Measurements from ENCODE around the gene ATAD3B.
A peak's percentile ranks its signal among the peaks of the same experiment; 100 is the strongest.
"Not testable (repeated sequence)": the region's sequence is repeated elsewhere in the genome, so short reads cannot be mapped to it uniquely, and the experiment has no call there.

Gene ATAD3B

GRCh38 chr1:1476011-1476410, 4.4 kb downstream of the ATAD3B start:
- H3K14ac ChIP-seq (ENCODE audit: low read length in 2 of 2); H2AFZ ChIP-seq (ENCODE audit: low read depth, low read length); H2BK12ac ChIP-seq (ENCODE audit: low read length in 2 of 2); H3K27me3 ChIP-seq (ENCODE audit: control insufficient read depth in 1 of 2, insufficient read depth in 1 of 2, low read length in 2 of 2); H3K4me2 ChIP-seq (ENCODE audit: low read length, poor library complexity, severe bottlenecking); H3K9ac ChIP-seq (ENCODE audit: low read length); H2BK120ac ChIP-seq (ENCODE audit: low read depth, low read length); H3K4ac ChIP-seq (ENCODE audit: low read depth in 1 of 2, low read length in 2 of 2); H4K91ac ChIP-seq (ENCODE audit: low read length); DNase-seq; H3K4me3 ChIP-seq (ENCODE audit: insufficient read depth in 1 of 2, low read depth in 1 of 2, low read length in 2 of 2); H2BK15ac ChIP-seq (ENCODE audit: low read depth, poor library complexity, severe bottlenecking); H3K18ac ChIP-seq (ENCODE audit: low read depth in 1 of 2, low read length in 2 of 2); H2AK5ac ChIP-seq (ENCODE audit: low read length, severe bottlenecking); H4K8ac ChIP-seq (ENCODE audit: low read length); H3K9me3 ChIP-seq (ENCODE audit: control insufficient read depth, low read length); H2BK5ac ChIP-seq (ENCODE audit: low read depth, low read length, poor library complexity, severe bottlenecking); H3K23ac ChIP-seq (ENCODE audit: low read length in 2 of 2); H3K27ac ChIP-seq (ENCODE audit: low read length, poor library complexity, severe bottlenecking): not testable (repeated sequence)
- 100% methylated on average over 12 of the region's 17 CpGs for WGBS
- Histone ChIP-seq H3K4me1 (ENCODE audit: control insufficient read depth, insufficient read depth, low read depth, low read length) (peaks cover 13% of the 10 kb centered on the region), H3K36me3 (ENCODE audit: control insufficient read depth in 1 of 2, insufficient read depth in 2 of 2, low read depth in 1 of 2, low read length in 2 of 2) (peaks cover 28 to 52% of the 10 kb centered on the region in 2 experiments), H3K79me1 (replicated peaks; ENCODE audit: low read length, poor library complexity, severe bottlenecking) (peaks cover 18% of the 10 kb centered on the region)

- Histone ChIP-seq H3K4ac (ENCODE audit: low read depth in 1 of 2, low read length in 2 of 2) (no peak overlapping the region), H4K8ac (ENCODE audit: low read length) (peak overlapping the region; percentile 85), H3K18ac (ENCODE audit: low read depth in 1 of 2, low read length in 2 of 2) (no peak overlapping the region), H2BK5ac (ENCODE audit: low read depth, low read length, poor library complexity, severe bottlenecking) (no peak overlapping the region), H3K14ac (ENCODE audit: low read length in 2 of 2) (no peak overlapping the region), H3K4me1 (ENCODE audit: control insufficient read depth, insufficient read depth, low read depth, low read length) (peaks cover 13% of the 10 kb centered on the region), H4K91ac (ENCODE audit: low read length) (no peak overlapping the region), H2BK120ac (ENCODE audit: low read depth, low read length) (no peak overlapping the region), H3K4me3 (ENCODE audit: insufficient read depth in 1 of 2, low read depth in 1 of 2, low read length in 2 of 2) (no peak overlapping the region), H2BK12ac (ENCODE audit: low read length in 2 of 2) (no peak overlapping the region), H3K9ac (ENCODE audit: low read length) (no peak overlapping the region), H3K9me3 (ENCODE audit: control insufficient read depth, low read length) (no peaks in the 10 kb centered on the region), H3K4me2 (ENCODE audit: low read length, poor library complexity, severe bottlenecking) (no peak overlapping the region), H2AFZ (ENCODE audit: low read depth, low read length) (no peak overlapping the region), H3K27me3 (ENCODE audit: control insufficient read depth in 1 of 2, insufficient read depth in 1 of 2, low read length in 2 of 2) (no peaks in the 10 kb centered on the region), H3K79me1 (replicated peaks; ENCODE audit: low read length, poor library complexity, severe bottlenecking) (peaks cover 20% of the 10 kb centered on the region), H3K27ac (ENCODE audit: low read length, poor library complexity, severe bottlenecking) (no peak overlapping the region), H2AK5ac (ENCODE audit: low read length, severe bottlenecking) (no peak overlapping the region), H3K23ac (ENCODE audit: low read length in 2 of 2) (no peak overlapping the region), H3K36me3 (ENCODE audit: control insufficient read depth in 1 of 2, insufficient read depth in 2 of 2, low read depth in 1 of 2, low read length in 2 of 2) (peaks cover 28 to 58% of the 10 kb centered on the region in 2 experiments), H2BK15ac (ENCODE audit: low read depth, poor library complexity, severe bottlenecking) (no peak overlapping the region)
- DNase-seq: no peak
- WGBS: 95% methylated on average over 17 of the region's 22 CpGs
Measured at GRCh38 chr1:1477206-1477605, 5.6 kb downstream of the ATAD3B start.

GRCh38 chr1:1479547-1480487, 8.3 kb downstream of the ATAD3B start:
- no peak overlapping the region for H2BK12ac ChIP-seq (ENCODE audit: low read length in 2 of 2)
- no peaks in the 10 kb centered on the region for H3K27me3 ChIP-seq (ENCODE audit: control insufficient read depth in 1 of 2, insufficient read depth in 1 of 2, low read length in 2 of 2)
- H3K79me1 ChIP-seq (replicated peaks; ENCODE audit: low read length, poor library complexity, severe bottlenecking): peaks cover 34% of the 10 kb centered on the region
- no peak overlapping the region for H2BK15ac ChIP-seq (ENCODE audit: low read depth, poor library complexity, severe bottlenecking)
- no peaks in the 10 kb centered on the region for H3K9me3 ChIP-seq (ENCODE audit: control insufficient read depth, low read length)
- WGBS: 99% methylated on average over 41 of the region's 42 CpGs
- H4K8ac ChIP-seq (ENCODE audit: low read length): no peak overlapping the region
- no peak for DNase-seq
- H2BK5ac ChIP-seq (ENCODE audit: low read depth, low read length, poor library complexity, severe bottlenecking): no peak overlapping the region
- H2AK5ac ChIP-seq (ENCODE audit: low read length, severe bottlenecking): no peak overlapping the region
- H3K4ac ChIP-seq (ENCODE audit: low read depth in 1 of 2, low read length in 2 of 2): no peak overlapping the region
- peak overlapping the region in 1 of 2 experiments; percentile 15 for H3K4me3 ChIP-seq (ENCODE audit: insufficient read depth in 1 of 2, low read depth in 1 of 2, low read length in 2 of 2)
- peak overlapping the region; percentile 47 for H4K91ac ChIP-seq (ENCODE audit: low read length)
- no peak overlapping the region for H3K23ac ChIP-seq (ENCODE audit: low read length in 2 of 2)
- no peak overlapping the region for H3K14ac ChIP-seq (ENCODE audit: low read length in 2 of 2)
- no peak overlapping the region for H2BK120ac ChIP-seq (ENCODE audit: low read depth, low read length)
- H3K27ac ChIP-seq (ENCODE audit: low read length, poor library complexity, severe bottlenecking): no peak overlapping the region
- no peak overlapping the region for H2AFZ ChIP-seq (ENCODE audit: low read depth, low read length)
- H3K9ac ChIP-seq (ENCODE audit: low read length): no peak overlapping the region
- no peak overlapping the region for H3K4me2 ChIP-seq (ENCODE audit: low read length, poor library complexity, severe bottlenecking)
- H3K4me1 ChIP-seq (ENCODE audit: control insufficient read depth, insufficient read depth, low read depth, low read length): peaks cover 4% of the 10 kb centered on the region
- H3K36me3 ChIP-seq (ENCODE audit: control insufficient read depth in 1 of 2, insufficient read depth in 2 of 2, low read depth in 1 of 2, low read length in 2 of 2): peaks cover 51 to 75% of the 10 kb centered on the region in 2 experiments
- no peak overlapping the region for H3K18ac ChIP-seq (ENCODE audit: low read depth in 1 of 2, low read length in 2 of 2)

GRCh38 chr1:1480488-1480867, 8.9 kb downstream of the ATAD3B start:
- H2AFZ ChIP-seq (ENCODE audit: low read depth, low read length); H3K9ac ChIP-seq (ENCODE audit: low read length); H4K8ac ChIP-seq (ENCODE audit: low read length): not testable (repeated sequence)

More at GRCh38 chr1:1480488-1480867, 8.9 kb downstream of the ATAD3B start:
- not testable (repeated sequence) for H3K27ac ChIP-seq (ENCODE audit: low read length, poor library complexity, severe bottlenecking); H3K4me2 ChIP-seq (ENCODE audit: low read length, poor library complexity, severe bottlenecking); H2BK120ac ChIP-seq (ENCODE audit: low read depth, low read length); H3K4me1 ChIP-seq (ENCODE audit: control insufficient read depth, insufficient read depth, low read depth, low read length); DNase-seq; H3K27me3 ChIP-seq (ENCODE audit: control insufficient read depth in 1 of 2, insufficient read depth in 1 of 2, low read length in 2 of 2); H4K91ac ChIP-seq (ENCODE audit: low read length); H3K23ac ChIP-seq (ENCODE audit: low read length in 2 of 2); H2AK5ac ChIP-seq (ENCODE audit: low read length, severe bottlenecking); H3K4ac ChIP-seq (ENCODE audit: low read depth in 1 of 2, low read length in 2 of 2); H3K4me3 ChIP-seq (ENCODE audit: insufficient read depth in 1 of 2, low read depth in 1 of 2, low read length in 2 of 2); H2BK5ac ChIP-seq (ENCODE audit: low read depth, low read length, poor library complexity, severe bottlenecking); H3K9me3 ChIP-seq (ENCODE audit: control insufficient read depth, low read length); H3K14ac ChIP-seq (ENCODE audit: low read length in 2 of 2); H2BK15ac ChIP-seq (ENCODE audit: low read depth, poor library complexity, severe bottlenecking); H2BK12ac ChIP-seq (ENCODE audit: low read length in 2 of 2); H3K18ac ChIP-seq (ENCODE audit: low read depth in 1 of 2, low read length in 2 of 2)
- H3K79me1 ChIP-seq (replicated peaks; ENCODE audit: low read length, poor library complexity, severe bottlenecking): peaks cover 34% of the 10 kb centered on the region
- WGBS: 98% methylated on average over 14 of the region's 16 CpGs
- peaks cover 51 to 82% of the 10 kb centered on the region in 2 experiments for H3K36me3 ChIP-seq (ENCODE audit: control insufficient read depth in 1 of 2, insufficient read depth in 2 of 2, low read depth in 1 of 2, low read length in 2 of 2)
